ENCODE results near the gene SLC35E2B. TPM values are rescaled to one million over a fixed set of nuclear protein-coding genes. Genes with fewer than 3 reads are reported as not detected.
A peak's percentile ranks its signal among the peaks of the same experiment; 100 is the strongest.
"Not testable (repeated sequence)": the region's sequence is repeated elsewhere in the genome, so short reads cannot be mapped to it uniquely, and the experiment has no call there.

Gene SLC35E2B
- total and polyA plus RNA-seq, 5 experiments from 2014 or later = 30.2 to 110 (median 45.1) TPM

DNA sequence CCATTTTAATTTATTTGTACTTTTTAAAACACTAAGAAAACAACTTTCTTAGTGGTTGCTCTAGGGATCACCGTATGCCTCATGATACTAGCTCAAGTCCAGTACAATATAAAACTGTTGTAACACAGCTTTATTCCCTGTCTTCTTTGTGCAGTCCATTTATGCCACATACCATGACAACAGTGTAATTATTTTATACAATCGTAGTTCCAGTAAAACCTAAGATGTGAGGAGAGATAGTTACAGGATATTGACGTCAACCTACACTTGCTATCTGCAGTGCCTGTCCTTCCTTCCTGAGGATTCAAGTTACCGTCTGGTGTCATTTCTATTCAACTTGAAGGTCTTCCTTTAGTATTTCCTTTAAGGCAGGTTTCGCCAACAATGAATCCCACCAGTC lies 46.3 kb downstream of the SLC35E2B start:
- H3K9me3 Mint-ChIP-seq, POLR2A ChIA-PET, H3K4me3 Mint-ChIP-seq, H3K27ac Mint-ChIP-seq, H3K4me1 Mint-ChIP-seq, DNase-seq, H3K27me3 Mint-ChIP-seq, ATAC-seq: not testable (repeated sequence)
- H3K36me3 Mint-ChIP-seq = peaks cover 5 to 53% (median 10%) of the 10 kb centered on the region in 3 donors

DNA sequence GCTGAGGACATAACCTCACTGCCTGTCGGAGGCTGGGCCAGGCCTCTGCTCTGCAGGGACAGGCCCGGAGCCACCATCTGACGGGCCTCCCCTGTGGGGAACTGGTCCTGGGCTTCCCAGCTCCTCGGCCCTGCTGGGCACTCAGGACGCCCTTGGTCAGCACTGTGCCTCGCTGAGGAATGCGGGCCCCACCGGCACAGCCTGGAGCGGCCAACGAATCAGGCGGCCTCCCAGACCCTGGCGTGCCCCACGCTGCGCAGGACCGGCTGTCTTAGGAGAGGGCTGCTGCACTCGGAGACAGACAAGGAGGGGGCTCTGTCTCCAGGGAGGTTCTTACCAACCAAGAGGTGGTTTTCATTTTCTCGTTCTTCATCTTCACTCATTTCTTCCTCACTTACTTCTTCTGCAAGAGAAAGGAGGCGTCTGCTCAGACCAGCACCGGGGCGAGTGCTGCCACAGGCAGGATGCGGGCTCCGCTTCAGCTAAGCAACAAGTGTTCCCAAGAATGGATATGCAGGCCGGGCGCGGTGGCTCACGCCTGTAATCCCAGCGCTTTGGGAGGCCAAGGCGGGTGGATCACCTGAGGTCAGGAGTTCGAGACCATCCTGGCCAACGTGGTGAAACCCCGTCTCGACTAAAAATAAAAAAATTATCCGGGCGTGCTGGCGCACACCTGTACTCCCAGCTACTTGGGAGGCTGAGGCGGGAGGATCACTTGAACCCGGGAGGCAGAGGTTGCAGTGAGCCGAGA lies 51.7 kb downstream of the SLC35E2B start:
- H3K4me1 Mint-ChIP-seq, POLR2A ChIA-PET, H3K27ac Mint-ChIP-seq, H3K27me3 Mint-ChIP-seq, H3K9me3 Mint-ChIP-seq, DNase-seq, ATAC-seq, H3K4me3 Mint-ChIP-seq: not testable (repeated sequence)
- H3K36me3 Mint-ChIP-seq = peaks cover 0 to 24% (median 3%) of the 10 kb centered on the region in 3 donors

DNA sequence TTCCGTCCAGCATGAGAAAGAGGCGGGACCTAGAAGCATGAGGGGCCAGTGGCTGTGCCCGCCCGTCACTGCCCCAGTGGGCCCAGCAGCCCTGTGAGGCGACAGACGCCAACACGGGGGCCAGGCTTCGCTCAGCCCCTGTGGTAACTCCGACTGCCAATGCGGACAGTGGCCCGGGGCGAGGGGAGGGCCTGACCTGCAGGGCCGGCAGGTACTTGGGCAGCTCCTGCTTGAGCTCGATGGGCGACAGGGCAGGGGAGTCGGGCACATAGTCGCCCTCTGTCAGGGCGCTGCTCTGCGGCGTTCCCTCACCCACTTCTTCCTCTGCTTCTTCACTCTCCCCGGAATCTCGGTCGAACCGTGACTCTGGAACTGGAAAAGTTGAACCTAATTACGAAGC lies 52.5 kb downstream of the SLC35E2B start:
- POLR2A ChIA-PET, H3K27ac Mint-ChIP-seq, H3K9me3 Mint-ChIP-seq, H3K4me3 Mint-ChIP-seq, DNase-seq, H3K4me1 Mint-ChIP-seq, ATAC-seq, H3K27me3 Mint-ChIP-seq: not testable (repeated sequence)
- peaks cover 0 to 20% (median 0%) of the 10 kb centered on the region in 3 donors for H3K36me3 Mint-ChIP-seq

DNA sequence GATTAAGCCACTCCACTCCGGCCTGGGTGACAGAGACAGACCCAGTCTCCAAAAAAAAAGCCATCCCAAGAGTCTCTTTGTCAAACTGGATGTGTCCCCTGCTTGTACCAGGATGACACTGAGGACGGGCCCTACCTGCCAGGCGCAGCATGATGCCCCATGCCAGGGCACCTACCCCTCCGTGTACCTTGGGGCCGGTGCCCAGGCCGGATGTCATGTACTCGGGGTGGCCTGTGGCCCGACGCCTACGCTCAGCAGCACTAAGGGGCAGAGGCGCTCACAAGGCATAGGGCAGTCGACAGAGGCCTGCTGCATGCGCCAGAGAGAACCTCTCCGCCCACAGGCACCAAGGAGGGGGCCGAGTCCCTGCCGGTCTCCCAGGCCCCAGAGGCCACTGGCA lies 53.2 kb downstream of the SLC35E2B start:
- H3K9me3 Mint-ChIP-seq, H3K4me1 Mint-ChIP-seq, ATAC-seq, H3K27ac Mint-ChIP-seq, DNase-seq, POLR2A ChIA-PET, H3K4me3 Mint-ChIP-seq, H3K27me3 Mint-ChIP-seq: not testable (repeated sequence)
- peaks cover 0 to 20% (median 0%) of the 10 kb centered on the region in 3 donors for H3K36me3 Mint-ChIP-seq

DNA sequence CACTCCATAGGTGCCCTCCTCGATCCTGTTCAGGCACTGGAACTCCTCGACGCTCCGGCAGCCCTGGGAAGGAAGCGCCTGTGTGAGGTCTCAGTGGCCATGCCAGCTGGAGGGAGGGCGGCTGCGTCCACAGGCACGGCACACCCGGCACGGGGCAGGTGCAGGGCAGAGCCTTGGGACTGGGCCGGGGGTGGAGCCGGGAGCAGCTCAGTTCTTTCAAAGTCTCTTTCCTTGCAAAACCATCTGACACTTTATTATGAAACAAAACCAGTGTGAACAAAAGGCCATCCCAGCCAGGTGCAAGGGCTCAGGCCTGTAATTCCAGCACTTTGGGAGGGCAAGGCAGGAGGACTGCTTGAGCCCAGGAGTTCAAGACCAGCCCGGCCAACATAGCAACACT lies 54.1 kb downstream of the SLC35E2B start:
- H3K4me3 Mint-ChIP-seq, H3K9me3 Mint-ChIP-seq, H3K4me1 Mint-ChIP-seq, DNase-seq, H3K27ac Mint-ChIP-seq, ATAC-seq, POLR2A ChIA-PET, H3K27me3 Mint-ChIP-seq: not testable (repeated sequence)
- H3K36me3 Mint-ChIP-seq = peaks cover 0 to 20% (median 0%) of the 10 kb centered on the region in 3 donors

DNA sequence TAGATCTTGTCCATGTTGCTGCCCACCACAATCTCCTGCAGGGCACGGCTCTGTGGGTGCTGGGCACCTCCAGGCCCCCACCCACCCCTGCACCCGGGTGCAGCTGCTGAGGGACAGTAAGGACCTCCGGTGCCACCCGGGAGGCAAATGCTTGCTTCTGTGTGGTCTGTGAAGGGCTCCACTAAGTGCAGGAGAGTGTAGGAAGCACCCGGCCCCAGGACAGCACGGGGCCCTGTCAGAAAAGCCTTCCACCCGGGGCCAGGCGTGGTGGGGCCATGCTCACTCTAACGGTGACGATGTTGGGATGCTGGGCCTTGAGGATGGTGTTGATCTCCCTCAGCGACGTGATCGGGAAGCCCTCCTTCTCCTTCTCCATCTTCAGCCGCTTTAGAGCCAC lies 55.1 kb downstream of the SLC35E2B start:
- POLR2A ChIA-PET, H3K4me1 Mint-ChIP-seq, H3K4me3 Mint-ChIP-seq, DNase-seq, H3K9me3 Mint-ChIP-seq, ATAC-seq, H3K27me3 Mint-ChIP-seq: not testable (repeated sequence)
- H3K36me3 Mint-ChIP-seq = peaks cover 0 to 17% (median 0%) of the 10 kb centered on the region in 3 donors
- peak overlapping the region in 1 of 10 donors; percentile 5 for H3K27ac Mint-ChIP-seq

DNA sequence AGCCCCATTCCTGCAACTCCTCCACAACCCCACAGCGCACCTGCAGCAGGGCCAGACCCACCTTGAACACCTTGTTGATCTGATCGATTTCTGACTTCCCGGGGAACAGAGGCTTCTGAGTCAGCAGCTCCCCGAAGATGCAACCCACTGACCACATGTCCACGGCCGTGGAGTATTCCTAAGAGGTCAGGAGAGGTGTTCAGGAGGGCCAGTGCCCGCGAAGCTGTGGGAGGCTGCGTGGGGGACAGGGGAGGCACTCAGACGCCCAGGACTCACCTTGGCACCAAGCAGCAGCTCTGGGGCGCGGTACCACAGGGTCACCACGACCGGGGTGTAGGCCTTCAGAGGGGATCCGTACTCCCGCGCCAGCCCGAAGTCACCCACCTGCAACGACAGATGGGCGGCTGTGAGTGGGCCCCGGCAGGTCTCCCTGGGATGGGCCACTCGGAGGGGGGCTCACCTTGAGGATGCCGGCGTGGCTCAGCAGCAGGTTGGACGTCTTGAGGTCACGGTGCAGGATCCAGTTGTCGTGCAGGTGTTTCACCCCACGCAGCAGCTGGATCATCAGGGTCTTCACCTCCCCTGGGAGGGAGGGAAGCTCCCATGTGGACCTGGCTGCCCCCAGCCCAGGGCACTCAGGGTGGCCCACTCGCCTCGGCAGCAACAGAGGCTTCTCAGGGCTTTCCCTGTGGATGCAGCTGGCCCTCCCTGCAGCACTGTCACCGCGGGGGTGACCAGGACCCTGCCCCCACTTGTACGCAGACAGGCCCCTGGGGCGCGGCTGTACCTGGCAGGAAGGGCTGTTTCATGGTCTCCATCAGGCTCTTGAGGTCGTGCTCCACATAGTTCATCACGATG lies 55.7 kb downstream of the SLC35E2B start:
- ATAC-seq, POLR2A ChIA-PET, H3K27me3 Mint-ChIP-seq, H3K9me3 Mint-ChIP-seq, H3K4me3 Mint-ChIP-seq, H3K4me1 Mint-ChIP-seq: not testable (repeated sequence)
- DNase-seq = peak in 1 of 10 donors; percentile 61
- Mint-ChIP-seq H3K36me3 (peaks cover 0 to 17% (median 0%) of the 10 kb centered on the region in 3 donors), H3K27ac (peak overlapping the region in 1 of 10 donors; percentile 5)

DNA sequence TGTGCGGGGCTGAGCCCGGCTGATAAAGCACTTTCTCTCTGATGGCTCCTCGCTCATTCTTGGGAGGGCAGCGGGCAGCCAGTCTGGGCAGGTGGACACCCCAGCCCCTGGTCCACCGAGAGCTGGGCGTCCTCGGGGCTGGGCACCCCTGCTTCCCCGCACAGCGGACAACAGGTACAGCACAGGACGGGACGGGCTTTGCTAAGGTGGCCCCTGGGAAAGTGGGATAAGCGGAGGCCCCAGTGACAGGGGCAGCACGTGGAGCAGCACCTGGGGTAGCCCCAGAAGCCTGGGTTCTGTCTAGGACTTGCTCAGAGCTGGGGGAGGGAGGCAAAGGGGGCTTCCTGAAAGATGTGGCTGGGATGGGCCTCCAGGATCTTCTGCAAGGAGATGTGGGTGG lies 58.0 kb downstream of the SLC35E2B start:
- H3K36me3 Mint-ChIP-seq = peaks cover 0 to 12% (median 0%) of the 10 kb centered on the region in 3 donors
- H3K4me3 Mint-ChIP-seq, H3K27me3 Mint-ChIP-seq, POLR2A ChIA-PET, H3K4me1 Mint-ChIP-seq, H3K27ac Mint-ChIP-seq, ATAC-seq, H3K9me3 Mint-ChIP-seq: not testable (repeated sequence)
- peak in 1 of 10 donors; percentile 56 for DNase-seq

DNA sequence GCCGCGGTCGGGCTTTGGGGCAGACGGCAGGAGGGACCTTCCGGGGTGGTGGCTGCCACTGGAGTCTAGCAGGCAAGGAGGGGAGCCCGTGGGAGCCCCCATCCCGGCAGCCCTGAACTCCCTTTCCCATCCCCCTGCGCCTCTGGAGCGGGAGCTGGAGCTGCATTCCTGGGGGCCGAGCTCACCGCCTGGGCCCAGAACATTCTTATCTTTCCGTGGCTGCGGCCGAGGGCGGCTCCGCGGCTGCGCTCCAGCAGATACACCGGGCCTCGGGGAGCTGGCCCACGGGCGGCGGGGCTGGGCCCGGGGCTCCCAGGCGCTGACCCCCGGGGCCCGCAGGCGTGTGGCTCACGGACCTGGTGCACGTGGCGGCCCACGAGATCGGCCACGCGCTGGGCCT lies 59.2 kb downstream of the SLC35E2B start:
- ATAC-seq, H3K36me3 Mint-ChIP-seq, H3K27ac Mint-ChIP-seq, H3K9me3 Mint-ChIP-seq, POLR2A ChIA-PET, H3K4me1 Mint-ChIP-seq, H3K4me3 Mint-ChIP-seq, DNase-seq, H3K27me3 Mint-ChIP-seq: not testable (repeated sequence)

DNA sequence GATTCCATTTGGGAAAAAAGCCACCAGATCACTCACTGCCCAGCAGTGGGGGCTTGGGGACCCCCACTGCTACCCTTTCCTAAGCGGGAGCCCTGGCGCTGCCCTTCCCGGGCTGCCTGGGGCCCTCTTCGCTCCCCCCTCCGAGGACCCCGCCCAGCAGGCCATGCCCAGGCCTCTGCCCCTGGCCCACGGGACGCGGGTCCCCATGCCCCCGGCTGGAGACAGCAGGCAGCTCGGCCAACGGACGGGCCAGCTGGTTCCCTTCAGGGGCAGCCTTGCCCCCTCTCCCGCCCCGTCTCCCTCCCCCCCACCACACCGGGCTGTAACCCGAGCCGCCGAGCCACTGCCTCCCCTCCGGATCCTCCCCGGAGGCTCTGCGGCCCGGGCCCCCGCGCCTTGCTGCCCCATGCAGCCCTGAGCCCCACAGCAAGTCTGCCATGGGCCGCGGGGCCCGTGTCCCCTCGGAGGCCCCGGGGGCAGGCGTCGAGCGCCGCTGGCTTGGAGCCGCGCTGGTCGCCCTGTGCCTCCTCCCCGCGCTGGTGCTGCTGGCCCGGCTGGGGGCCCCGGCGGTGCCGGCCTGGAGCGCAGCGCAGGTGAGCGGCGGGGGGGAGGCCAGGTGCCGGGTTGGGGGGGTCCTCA lies 60.7 kb downstream of the SLC35E2B start, which contains the start of gene MMP23B:
TSS of gene MMP23B (plus strand) at position 392 of the 639 bp plus-strand sequence. CDS start at position 438, 46 bp downstream.
- H3K4me1 Mint-ChIP-seq = peaks cover 2 to 9% (median 6%) of the 10 kb centered on the region in 4 donors
- DNase-seq (peak in 1 of 10 donors; percentile 32), ATAC-seq (no peak)
- H3K36me3 Mint-ChIP-seq = peaks cover 0 to 6% (median 0%) of the 10 kb centered on the region in 3 donors
- POLR2A ChIA-PET = interaction anchor here (0.6 to 8.4 kb wide), 3 partner anchors 15 to 91 kb away, joined by 3 to 246 read pairs (median 10); partner anchors contain the start of gene MIB2
- H3K27me3 Mint-ChIP-seq = peaks cover 0 to 4% (median 0%) of the 10 kb centered on the region in 5 donors
- peaks cover 0 to 1% (median 0%) of the 10 kb centered on the region in 9 donors for H3K9me3 Mint-ChIP-seq
- H3K27ac Mint-ChIP-seq = peak within 1 kb of the TSS in 8 of 10 donors; percentile 9 to 90 (median 78)
- peak within 1 kb of the TSS; percentile 45 to 86 (median 76) for H3K4me3 Mint-ChIP-seq

DNA sequence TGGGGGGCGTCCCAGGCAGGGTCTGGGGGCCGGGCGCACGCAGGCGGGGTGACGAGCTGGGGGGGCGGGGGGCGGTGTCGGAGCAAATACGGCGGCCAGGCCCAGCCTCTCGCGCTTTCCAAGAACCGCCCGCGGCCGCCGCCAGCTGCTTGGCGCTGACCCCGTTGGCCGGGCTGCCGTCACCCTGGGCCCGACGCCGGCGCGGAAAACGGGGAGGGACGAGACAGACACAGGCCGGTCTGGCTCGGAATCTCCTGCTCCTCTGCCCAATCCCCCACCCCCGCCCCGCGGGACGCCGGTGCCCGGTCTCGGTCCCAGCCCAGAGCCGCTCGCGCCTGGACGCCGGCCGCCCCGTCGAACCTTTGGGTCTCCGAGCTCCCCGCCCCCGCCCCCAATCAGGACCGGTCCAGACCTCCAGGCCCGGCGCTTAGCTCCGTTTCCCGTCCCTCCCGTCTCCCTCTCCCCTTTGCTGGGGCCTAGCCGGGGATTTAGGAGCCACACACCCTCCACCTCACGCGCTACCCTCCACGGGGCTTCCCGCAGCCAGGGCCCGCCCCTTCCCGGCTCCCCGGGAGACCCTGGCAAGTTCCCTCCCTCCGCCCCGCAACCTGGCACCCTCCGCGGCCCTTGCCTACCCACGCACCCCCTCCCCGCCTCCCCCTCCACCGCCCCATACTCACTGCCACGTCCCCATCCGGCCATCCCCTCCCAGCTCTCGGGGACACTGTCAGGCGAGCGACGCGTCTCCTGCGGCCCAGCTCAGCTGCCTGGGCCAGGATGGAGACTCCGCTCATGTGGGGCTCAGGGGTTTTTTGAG lies 61.4 kb downstream of the SLC35E2B start:
- POLR2A ChIA-PET = interaction anchor here (0.5 to 8.4 kb wide), 10 partner anchors 14 to 278 kb away, joined by 3 to 246 read pairs (median 5); partner anchors contain the start of genes CDK11A and MIB2
- peaks cover 2 to 9% (median 6%) of the 10 kb centered on the region in 4 donors for H3K4me1 Mint-ChIP-seq
- ATAC-seq = no peak
- peak overlapping the region in 8 of 10 donors; percentile 9 to 94 (median 78) for H3K27ac Mint-ChIP-seq
- H3K27me3 Mint-ChIP-seq = peaks cover 0 to 4% (median 0%) of the 10 kb centered on the region in 5 donors
- H3K4me3 Mint-ChIP-seq = peak overlapping the region; percentile 45 to 86 (median 76)
- DNase-seq = peak in 6 of 10 donors; percentile 15 to 68 (median 36)
- H3K36me3 Mint-ChIP-seq = peaks cover 0 to under 1% (median 0%) of the 10 kb centered on the region in 3 donors
- peaks cover 0 to 1% (median 0%) of the 10 kb centered on the region in 9 donors for H3K9me3 Mint-ChIP-seq

All from naive thymus-derived CD8-positive, alpha-beta T cell (primary cell).